GM19239 (cell line): Measurements from ENCODE around the gene ZNF532.

ENCODE experiments used
- DNase-seq: peaks from one replicate; pipeline ENCODE4 v3.0.0; 2011; ENCODE audit warnings: low spot score; ENCODE audit not compliant: insufficient read length
- FAIRE-seq: peaks from 2 replicates; lab custom pipeline; 2011; peaks lifted over from hg19 to GRCh38; lab: Jason Lieb, UNC

The ZNF532 gene

GRCh38 chr18:58995663-58996062, 131.0 kb downstream of the ZNF532 start:
- FAIRE-seq: no peak
- no peak for DNase-seq

- no peak for DNase-seq
- FAIRE-seq: no peak
Observed at GRCh38 chr18:58996131-58996641, 131.5 kb downstream of the ZNF532 start.

GRCh38 chr18:58996696-58997095, 132.0 kb downstream of the ZNF532 start:
- FAIRE-seq (no peak), DNase-seq (no peak)

GRCh38 chr18:58997811-58998337, 133.2 kb downstream of the ZNF532 start:
- no peak for FAIRE-seq

GRCh38 chr18:58998401-58999203, 133.9 kb downstream of the ZNF532 start:
- FAIRE-seq: peak; percentile 59

More at GRCh38 chr18:58997811-58998337, 133.2 kb downstream of the ZNF532 start:
- DNase-seq: no peak

GRCh38 chr18:59001166-59001565, 136.5 kb downstream of the ZNF532 start:
- no peak for DNase-seq
- FAIRE-seq: no peak

More at GRCh38 chr18:58998401-58999203, 133.9 kb downstream of the ZNF532 start:
- no peak for DNase-seq

GRCh38 chr18:59001721-59002120, 137.0 kb downstream of the ZNF532 start:
- DNase-seq (no peak), FAIRE-seq (no peak)

- FAIRE-seq (no peak), DNase-seq (no peak)
Observed at GRCh38 chr18:59002974-59003594, 138.4 kb downstream of the ZNF532 start.

- DNase-seq: no peak
- no peak for FAIRE-seq
Observed at GRCh38 chr18:59005262-59005661, 140.6 kb downstream of the ZNF532 start.

GRCh38 chr18:59006461-59007067, 141.9 kb downstream of the ZNF532 start:
- DNase-seq (no peak), FAIRE-seq (no peak)

GRCh38 chr18:59008302-59008974, 143.8 kb downstream of the ZNF532 start:
- FAIRE-seq (no peak), DNase-seq (no peak)

GRCh38 chr18:59009846-59010245, 145.2 kb downstream of the ZNF532 start:
- DNase-seq: no peak
- no peak for FAIRE-seq

GRCh38 chr18:59011289-59011688, 146.6 kb downstream of the ZNF532 start:
- FAIRE-seq: peak; percentile 57
- no peak for DNase-seq

- FAIRE-seq (no peak), DNase-seq (no peak)
Observed at GRCh38 chr18:59011786-59012185, 147.1 kb downstream of the ZNF532 start.

- no peak for FAIRE-seq
- DNase-seq: no peak
Observed at GRCh38 chr18:59012815-59013705, 148.4 kb downstream of the ZNF532 start.

GRCh38 chr18:59013744-59014143, 149.1 kb downstream of the ZNF532 start:
- no peak for DNase-seq
- FAIRE-seq: no peak

GRCh38 chr18:59015531-59016152, 151.0 kb downstream of the ZNF532 start:
- DNase-seq (no peak), FAIRE-seq (no peak)

- no peak for FAIRE-seq
Observed at GRCh38 chr18:59021500-59021899, 156.8 kb downstream of the ZNF532 start.

More at GRCh38 chr18:59021500-59021899, 156.8 kb downstream of the ZNF532 start:
- no peak for DNase-seq
